ENCODE results near the gene MPP3.

The MPP3 gene

DNA sequence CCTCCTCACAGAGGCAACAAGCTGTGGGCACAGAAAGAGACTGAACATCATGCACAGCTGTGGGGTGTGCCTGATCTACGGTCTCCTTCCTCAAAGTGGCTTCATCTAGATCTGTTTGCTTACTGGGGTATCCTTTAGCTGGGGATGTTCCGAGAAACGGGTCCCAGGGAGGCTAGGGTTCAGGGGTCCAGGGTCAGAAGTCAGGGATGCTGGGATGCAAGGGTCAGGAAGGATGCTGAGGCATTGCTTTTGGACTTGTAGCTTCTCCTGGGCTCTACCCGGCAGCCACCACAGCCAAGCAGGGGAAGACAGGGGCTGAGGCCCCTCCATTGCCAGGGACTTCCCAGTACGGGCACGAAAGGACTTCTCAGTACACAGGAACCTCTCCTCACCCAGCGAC, 20.6 kb upstream of the MPP3 start:
- Histone ChIP-seq H3K4me3 (ENCODE audit: low read depth in 1 of 2, low read length in 2 of 2) (no peak overlapping the region), H3K4me1 (ENCODE audit: insufficient read depth, low read length) (no peaks in the 10 kb centered on the region), H3K4me2 (ENCODE audit: insufficient read depth, low read length) (no peak overlapping the region), H3K9ac (ENCODE audit: low read depth, low read length) (no peak overlapping the region), H4K20me1 (ENCODE audit: insufficient read depth, low read length) (no peaks in the 10 kb centered on the region), H2AFZ (ENCODE audit: low read depth, low read length) (no peak overlapping the region), H3K9me3 (ENCODE audit: insufficient read depth, low read length, severe bottlenecking) (no peaks in the 10 kb centered on the region), H3K79me2 (ENCODE audit: insufficient read depth, low read length) (no peaks in the 10 kb centered on the region), H3K36me3 (ENCODE audit: insufficient read depth, low read length) (no peaks in the 10 kb centered on the region), H3K27ac (ENCODE audit: low read length) (no peak overlapping the region), H3K27me3 (ENCODE audit: insufficient read depth, low read length, poor library complexity) (peaks cover 18% of the 10 kb centered on the region)
- TF ChIP-seq, protein P1, sequence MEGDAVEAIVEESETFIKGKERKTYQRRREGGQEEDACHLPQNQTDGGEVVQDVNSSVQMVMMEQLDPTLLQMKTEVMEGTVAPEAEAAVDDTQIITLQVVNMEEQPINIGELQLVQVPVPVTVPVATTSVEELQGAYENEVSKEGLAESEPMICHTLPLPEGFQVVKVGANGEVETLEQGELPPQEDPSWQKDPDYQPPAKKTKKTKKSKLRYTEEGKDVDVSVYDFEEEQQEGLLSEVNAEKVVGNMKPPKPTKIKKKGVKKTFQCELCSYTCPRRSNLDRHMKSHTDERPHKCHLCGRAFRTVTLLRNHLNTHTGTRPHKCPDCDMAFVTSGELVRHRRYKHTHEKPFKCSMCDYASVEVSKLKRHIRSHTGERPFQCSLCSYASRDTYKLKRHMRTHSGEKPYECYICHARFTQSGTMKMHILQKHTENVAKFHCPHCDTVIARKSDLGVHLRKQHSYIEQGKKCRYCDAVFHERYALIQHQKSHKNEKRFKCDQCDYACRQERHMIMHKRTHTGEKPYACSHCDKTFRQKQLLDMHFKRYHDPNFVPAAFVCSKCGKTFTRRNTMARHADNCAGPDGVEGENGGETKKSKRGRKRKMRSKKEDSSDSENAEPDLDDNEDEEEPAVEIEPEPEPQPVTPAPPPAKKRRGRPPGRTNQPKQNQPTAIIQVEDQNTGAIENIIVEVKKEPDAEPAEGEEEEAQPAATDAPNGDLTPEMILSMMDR (IDR thresholded peaks at IDR 0.05; ENCODE audit: borderline replicate concordance, extremely low read depth, low read length, poor library complexity, severe bottlenecking) = no peak
- no peak for TF ChIP-seq EZH2 (IDR thresholded peaks at IDR 0.05; ENCODE audit: borderline replicate concordance, low read depth, low read length, severe bottlenecking)
- ATAC-seq (ENCODE audit: insufficient read depth, low read depth) = no peak
- no peak for DNase-seq

DNA sequence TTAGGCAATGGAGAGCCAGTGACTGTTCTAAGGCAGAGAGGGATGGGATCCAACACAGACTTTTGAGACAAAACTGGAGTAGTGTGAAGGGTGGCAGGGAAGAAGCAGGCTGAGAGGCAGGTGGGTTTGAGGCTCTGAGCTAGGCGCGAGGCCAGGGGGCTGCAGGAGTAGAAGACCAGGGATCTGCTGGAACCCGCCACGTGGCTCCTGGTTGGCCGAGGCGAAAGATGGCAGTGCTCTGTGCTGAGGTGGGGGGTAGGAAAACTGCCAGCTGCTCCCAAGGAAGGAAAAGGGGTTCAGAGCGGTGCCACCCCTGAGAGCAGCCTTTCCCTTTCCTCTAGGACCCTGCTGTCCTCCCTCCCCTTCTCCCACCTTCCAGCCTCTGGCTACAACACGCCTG, 19.6 kb upstream of the MPP3 start:
- H3K4me1 ChIP-seq (ENCODE audit: insufficient read depth, low read length) = no peaks in the 10 kb centered on the region
- H3K27ac ChIP-seq (ENCODE audit: low read length) = no peak overlapping the region
- H3K4me2 ChIP-seq (ENCODE audit: insufficient read depth, low read length) = no peak overlapping the region
- ATAC-seq (ENCODE audit: insufficient read depth, low read depth) = no peak
- DNase-seq = no peak
- TF ChIP-seq, protein P1 (IDR thresholded peaks at IDR 0.05; ENCODE audit: borderline replicate concordance, extremely low read depth, low read length, poor library complexity, severe bottlenecking) = no peak
- TF ChIP-seq EZH2 (IDR thresholded peaks at IDR 0.05; ENCODE audit: borderline replicate concordance, low read depth, low read length, severe bottlenecking) = no peak
- H2AFZ ChIP-seq (ENCODE audit: low read depth, low read length) = no peak overlapping the region
- no peaks in the 10 kb centered on the region for H4K20me1 ChIP-seq (ENCODE audit: insufficient read depth, low read length)
- no peaks in the 10 kb centered on the region for H3K36me3 ChIP-seq (ENCODE audit: insufficient read depth, low read length)
- H3K9me3 ChIP-seq (ENCODE audit: insufficient read depth, low read length, severe bottlenecking) = no peaks in the 10 kb centered on the region
- H3K9ac ChIP-seq (ENCODE audit: low read depth, low read length) = no peak overlapping the region
- H3K79me2 ChIP-seq (ENCODE audit: insufficient read depth, low read length) = no peaks in the 10 kb centered on the region
- H3K27me3 ChIP-seq (ENCODE audit: insufficient read depth, low read length, poor library complexity) = peaks cover 18% of the 10 kb centered on the region
- H3K4me3 ChIP-seq (ENCODE audit: low read depth in 1 of 2, low read length in 2 of 2) = no peak overlapping the region

DNA sequence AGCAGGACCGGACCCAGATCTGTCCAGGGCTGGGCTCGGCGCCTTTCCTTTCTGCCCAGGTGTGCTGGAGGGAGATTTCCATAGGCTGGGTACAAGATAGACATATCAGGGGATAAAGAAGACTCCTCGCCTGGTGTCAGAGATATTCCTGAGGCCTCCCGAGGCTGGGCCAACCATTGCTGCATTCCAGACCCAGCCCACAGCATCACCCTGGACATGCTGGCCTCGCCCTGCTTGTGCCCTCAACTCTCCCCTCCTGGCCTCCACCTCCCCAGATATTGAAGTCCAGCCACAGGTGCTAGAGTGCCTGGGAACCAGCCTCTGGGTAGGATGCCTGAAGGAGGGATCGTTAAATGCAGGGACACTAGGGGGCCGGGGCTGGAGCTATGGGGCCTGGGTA, 16.2 kb upstream of the MPP3 start:
- Histone ChIP-seq H3K27ac (ENCODE audit: low read length) (no peak overlapping the region), H3K27me3 (ENCODE audit: insufficient read depth, low read length, poor library complexity) (peaks cover 9% of the 10 kb centered on the region), H3K4me1 (ENCODE audit: insufficient read depth, low read length) (no peaks in the 10 kb centered on the region), H3K36me3 (ENCODE audit: insufficient read depth, low read length) (no peaks in the 10 kb centered on the region), H2AFZ (ENCODE audit: low read depth, low read length) (no peak overlapping the region), H3K79me2 (ENCODE audit: insufficient read depth, low read length) (no peaks in the 10 kb centered on the region), H3K9me3 (ENCODE audit: insufficient read depth, low read length, severe bottlenecking) (no peaks in the 10 kb centered on the region), H4K20me1 (ENCODE audit: insufficient read depth, low read length) (0 out of 2 replicates have a peak, but pooled peaks cover 4% of the 10 kb centered on the region), H3K9ac (ENCODE audit: low read depth, low read length) (no peak overlapping the region), H3K4me3 (ENCODE audit: low read depth in 1 of 2, low read length in 2 of 2) (no peak overlapping the region), H3K4me2 (ENCODE audit: insufficient read depth, low read length) (no peak overlapping the region)
- TF ChIP-seq, protein P1 (IDR thresholded peaks at IDR 0.05; ENCODE audit: borderline replicate concordance, extremely low read depth, low read length, poor library complexity, severe bottlenecking) = no peak
- no peak for TF ChIP-seq EZH2 (IDR thresholded peaks at IDR 0.05; ENCODE audit: borderline replicate concordance, low read depth, low read length, severe bottlenecking)
- ATAC-seq (ENCODE audit: insufficient read depth, low read depth) = no peak
- no peak for DNase-seq

DNA sequence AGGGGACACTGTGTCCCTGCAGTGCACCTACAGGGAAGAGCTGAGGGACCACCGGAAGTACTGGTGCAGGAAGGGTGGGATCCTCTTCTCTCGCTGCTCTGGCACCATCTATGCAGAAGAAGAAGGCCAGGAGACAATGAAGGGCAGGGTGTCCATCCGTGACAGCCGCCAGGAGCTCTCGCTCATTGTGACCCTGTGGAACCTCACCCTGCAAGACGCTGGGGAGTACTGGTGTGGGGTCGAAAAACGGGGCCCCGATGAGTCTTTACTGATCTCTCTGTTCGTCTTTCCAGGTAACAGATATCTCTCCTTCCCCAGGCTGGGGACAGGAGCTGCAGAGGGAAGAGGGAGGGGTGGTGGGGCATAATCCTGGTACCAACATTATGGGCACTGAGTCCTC, 15.7 kb upstream of the MPP3 start:
- no peak for ATAC-seq (ENCODE audit: insufficient read depth, low read depth)
- Histone ChIP-seq H3K4me2 (ENCODE audit: insufficient read depth, low read length) (no peak overlapping the region), H3K9me3 (ENCODE audit: insufficient read depth, low read length, severe bottlenecking) (no peaks in the 10 kb centered on the region), H3K27me3 (ENCODE audit: insufficient read depth, low read length, poor library complexity) (peaks cover 9% of the 10 kb centered on the region), H3K9ac (ENCODE audit: low read depth, low read length) (no peak overlapping the region), H3K4me1 (ENCODE audit: insufficient read depth, low read length) (no peaks in the 10 kb centered on the region), H3K4me3 (ENCODE audit: low read depth in 1 of 2, low read length in 2 of 2) (no peak overlapping the region), H3K27ac (ENCODE audit: low read length) (no peak overlapping the region), H4K20me1 (ENCODE audit: insufficient read depth, low read length) (0 out of 2 replicates have a peak, but pooled peaks cover 4% of the 10 kb centered on the region), H3K79me2 (ENCODE audit: insufficient read depth, low read length) (no peaks in the 10 kb centered on the region), H2AFZ (ENCODE audit: low read depth, low read length) (no peak overlapping the region), H3K36me3 (ENCODE audit: insufficient read depth, low read length) (no peaks in the 10 kb centered on the region)
- no peak for TF ChIP-seq EZH2 (IDR thresholded peaks at IDR 0.05; ENCODE audit: borderline replicate concordance, low read depth, low read length, severe bottlenecking)
- TF ChIP-seq, protein P1 (IDR thresholded peaks at IDR 0.05; ENCODE audit: borderline replicate concordance, extremely low read depth, low read length, poor library complexity, severe bottlenecking) = no peak
- no peak for DNase-seq
